ENCODE data around the gene BCAS3. TPM values are rescaled to one million over a fixed set of nuclear protein-coding genes. Genes with fewer than 3 reads are reported as not detected.

The BCAS3 gene
- total RNA-seq, 1 experiment from 2014 or later = 14.4 TPM

- TF ChIP-seq EZH2 (IDR thresholded peaks at IDR 0.05; ENCODE audit: borderline replicate concordance, low read depth, low read length, poor library complexity, severe bottlenecking) (no peak), CTCF (conservative IDR thresholded peaks at IDR 0.05; ENCODE audit: low read depth, low read length) (no peak)
- no peaks in the 10 kb centered on the region for H3K4me1 ChIP-seq (ENCODE audit: insufficient read depth, low read length, poor library complexity, severe bottlenecking)
- H3K9me3 ChIP-seq (ENCODE audit: low read depth, low read length, poor library complexity, severe bottlenecking) = no peaks in the 10 kb centered on the region
- H3K4me3 ChIP-seq (ENCODE audit: low read depth, low read length, poor library complexity, severe bottlenecking) = no peak overlapping the region
- H3K27ac ChIP-seq (ENCODE audit: low read depth, low read length, poor library complexity, severe bottlenecking) = no peak overlapping the region
- no peak for DNase-seq (ENCODE audit: low spot score)
- ChIA-PET POLR2A (ENCODE audit: low non-redundant PET) (no interaction called here), CTCF (no interaction called here)
- no TSS peak for BruUV-seq (replicated peaks)
- intact Hi-C loops (cut with micrococcal nuclease; ENCODE audit: unreplicated experiment) = no loop called here
- no peaks in the 10 kb centered on the region for H3K27me3 ChIP-seq (replicated peaks; ENCODE audit: insufficient read depth, low read depth, low read length, poor library complexity)
- H3K36me3 ChIP-seq (ENCODE audit: insufficient read depth, low read length, poor library complexity, severe bottlenecking) = no peaks in the 10 kb centered on the region
Observed at GRCh38 chr17:61047515-61047914, 369.9 kb downstream of the BCAS3 start.

- intact Hi-C loops (cut with micrococcal nuclease; ENCODE audit: unreplicated experiment) = no loop called here
- H3K9me3 ChIP-seq (ENCODE audit: low read depth, low read length, poor library complexity, severe bottlenecking) = no peaks in the 10 kb centered on the region
- H3K36me3 ChIP-seq (ENCODE audit: insufficient read depth, low read length, poor library complexity, severe bottlenecking) = no peaks in the 10 kb centered on the region
- no peak overlapping the region for H3K27ac ChIP-seq (ENCODE audit: low read depth, low read length, poor library complexity, severe bottlenecking)
- no peak for DNase-seq (ENCODE audit: low spot score)
- BruUV-seq (replicated peaks) = no TSS peak
- no peaks in the 10 kb centered on the region for H3K4me1 ChIP-seq (ENCODE audit: insufficient read depth, low read length, poor library complexity, severe bottlenecking)
- H3K4me3 ChIP-seq (ENCODE audit: low read depth, low read length, poor library complexity, severe bottlenecking) = no peak overlapping the region
- no peak for TF ChIP-seq CTCF (conservative IDR thresholded peaks at IDR 0.05; ENCODE audit: low read depth, low read length)
- no peak for TF ChIP-seq EZH2 (IDR thresholded peaks at IDR 0.05; ENCODE audit: borderline replicate concordance, low read depth, low read length, poor library complexity, severe bottlenecking)
- no peaks in the 10 kb centered on the region for H3K27me3 ChIP-seq (replicated peaks; ENCODE audit: insufficient read depth, low read depth, low read length, poor library complexity)
- ChIA-PET POLR2A (ENCODE audit: low non-redundant PET) (no interaction called here), CTCF (no interaction called here)
Observed at GRCh38 chr17:61048376-61049106, 370.9 kb downstream of the BCAS3 start.

GRCh38 chr17:61053469-61053868, 375.8 kb downstream of the BCAS3 start:
- ChIA-PET CTCF (no interaction called here), POLR2A (ENCODE audit: low non-redundant PET) (no interaction called here)
- no peak for DNase-seq (ENCODE audit: low spot score)
- TF ChIP-seq EZH2 (IDR thresholded peaks at IDR 0.05; ENCODE audit: borderline replicate concordance, low read depth, low read length, poor library complexity, severe bottlenecking) (no peak), CTCF (conservative IDR thresholded peaks at IDR 0.05; ENCODE audit: low read depth, low read length) (no peak)
- no peak overlapping the region for H3K27ac ChIP-seq (ENCODE audit: low read depth, low read length, poor library complexity, severe bottlenecking)
- no peaks in the 10 kb centered on the region for H3K4me1 ChIP-seq (ENCODE audit: insufficient read depth, low read length, poor library complexity, severe bottlenecking)
- no peaks in the 10 kb centered on the region for H3K9me3 ChIP-seq (ENCODE audit: low read depth, low read length, poor library complexity, severe bottlenecking)
- intact Hi-C loops (cut with micrococcal nuclease; ENCODE audit: unreplicated experiment) = no loop called here
- no peak overlapping the region for H3K4me3 ChIP-seq (ENCODE audit: low read depth, low read length, poor library complexity, severe bottlenecking)
- H3K27me3 ChIP-seq (replicated peaks; ENCODE audit: insufficient read depth, low read depth, low read length, poor library complexity) = no peaks in the 10 kb centered on the region
- no TSS peak for BruUV-seq (replicated peaks)
- H3K36me3 ChIP-seq (ENCODE audit: insufficient read depth, low read length, poor library complexity, severe bottlenecking) = no peaks in the 10 kb centered on the region

All from A673 (cell line).